Hepatocyte (in vitro differentiated cells): ENCODE results near the gene UROC1. TPM values are rescaled to one million over a fixed set of nuclear protein-coding genes. Genes with fewer than 3 reads are reported as not detected.

ENCODE experiments used
- DNase-seq: peaks from one replicate; pipeline ENCODE4 v3.0.0-alpha.2; 2016; ENCODE audit warnings: low spot score
- H2AFZ ChIP-seq: fragments of 200-600 bp; sonication (generic); 2 replicates; pipeline ENCODE4 v1.6.0; 2016; ENCODE audit warnings: antibody characterized with exemption, mild to moderate bottlenecking
- H3K27ac ChIP-seq: fragments of 200-600 bp; sonication (generic); 2 replicates; pipeline ENCODE4 v1.5.1; 2016; ENCODE audit warnings: mild to moderate bottlenecking
- H3K27me3 ChIP-seq: fragments of 200-600 bp; sonication (generic); 2 replicates; pipeline ENCODE4 v1.6.1; 2016
- H3K36me3 ChIP-seq: fragments of 200-600 bp; sonication (generic); replicated peaks from 2 replicates; pipeline ENCODE4 v1.5.1; 2016; ENCODE audit warnings: low read depth; ENCODE audit not compliant: insufficient read depth
- H3K4me1 ChIP-seq: fragments of 200-600 bp; sonication (generic); 2 replicates; pipeline ENCODE4 v1.5.1; 2016; ENCODE audit warnings: mild to moderate bottlenecking, moderate library complexity; ENCODE audit not compliant: insufficient read depth
- H3K4me2 ChIP-seq: fragments of 200-600 bp; sonication (generic); 2 replicates; pipeline ENCODE4 v1.6.0; 2016
- H3K4me3 ChIP-seq: fragments of 200-600 bp; sonication (generic); 2 replicates; pipeline ENCODE4 v1.5.1; 2016; ENCODE audit warnings: mild to moderate bottlenecking
- H3K79me2 ChIP-seq: fragments of 200-600 bp; sonication (generic); 2 replicates; pipeline ENCODE4 v1.6.0; 2017; ENCODE audit warnings: mild to moderate bottlenecking
- H3K9me2 ChIP-seq: fragments of 200-600 bp; sonication (generic); replicated peaks from 2 replicates; pipeline ENCODE4 v1.6.0; 2017; ENCODE audit warnings: mild to moderate bottlenecking; ENCODE audit not compliant: insufficient read depth
- H3K9me3 ChIP-seq: fragments of 200-600 bp; sonication (generic); 2 replicates; pipeline ENCODE4 v1.5.1; 2016; ENCODE audit warnings: low read depth, mild to moderate bottlenecking
- H4K20me1 ChIP-seq: fragments of 200-600 bp; sonication (generic); 2 replicates; pipeline ENCODE4 v1.6.0; 2016; ENCODE audit warnings: mild to moderate bottlenecking; ENCODE audit not compliant: insufficient read depth, poor library complexity, severe bottlenecking
- EZH2 ChIP-seq: fragments of 200-600 bp; sonication (generic); IDR thresholded peaks from 2 replicates; pipeline ENCODE4 v1.6.1; 2016; ENCODE audit warnings: antibody characterized with exemption, mild to moderate bottlenecking, borderline replicate concordance
- EZH2phosphoT487 ChIP-seq: fragments of 200-600 bp; sonication (generic); IDR thresholded peaks from one replicate; pipeline ENCODE4 v1.6.1; 2018; ENCODE audit warnings: antibody characterized with exemption, mild to moderate bottlenecking, low read depth, moderate library complexity; ENCODE audit not compliant: unreplicated experiment, severe bottlenecking
- WGBS: methylation state at CpG from one replicate; pipeline ENCODE4 v1.1.6; 2016; ENCODE audit warnings: low lambda C conversion rate; ENCODE audit errors: missing lambda C conversion rate; 5-methylcytosine and 5-hydroxymethylcytosine counted together
- polyA plus RNA-seq: library from polyadenylated mRNA; unstranded; fragments of >200 nt; fragmentation: Nextera tagmentation; extraction: Ambion mirVana; gene quantifications from 2 replicates; pipeline ENCODE4 v1.2.1, GENCODE V29; 2016
- total RNA-seq: library from RNA; depleted of rRNA; stranded (reverse); fragments of >200 nt; gene quantifications from 2 replicates; pipeline ENCODE4 v1.2.3, GENCODE V29; 2014
- TF ChIP-seq, protein P1 (sequence below): fragments of 200-600 bp; sonication (generic); IDR thresholded peaks from 2 replicates; pipeline ENCODE4 v1.5.1; 2016; ENCODE audit warnings: antibody characterized with exemption, mild to moderate bottlenecking; ENCODE audit not compliant: poor library complexity

UROC1 gene
- total and polyA plus RNA-seq, 2 experiments from 2014 or later: 2.3 to 4.2 TPM

DNA sequence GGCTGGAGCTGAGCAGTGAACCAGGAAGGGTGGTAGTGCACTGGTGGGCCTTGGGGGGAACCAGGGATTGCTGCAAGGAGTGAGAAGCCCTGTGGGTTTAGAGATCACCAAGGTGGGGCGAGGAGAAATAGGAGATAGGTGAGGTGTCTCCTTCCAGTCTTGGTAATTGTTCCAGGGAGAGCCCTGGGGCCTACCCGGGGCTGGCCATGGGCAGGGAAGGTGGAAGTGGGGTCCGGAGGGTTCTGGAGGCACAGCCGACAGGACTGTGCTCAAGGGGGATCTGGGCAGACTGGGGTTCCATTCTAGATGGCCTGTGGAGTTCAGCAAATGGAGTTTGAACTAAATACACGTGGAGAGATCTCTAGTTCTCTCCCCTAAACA is 10.8 kb upstream of the UROC1 start:
- peak overlapping the region; percentile 86 for H3K27ac ChIP-seq
- no peak for DNase-seq
- no peaks in the 10 kb centered on the region for H3K9me2 ChIP-seq
- no peaks in the 10 kb centered on the region for H3K36me3 ChIP-seq
- H3K4me3 ChIP-seq: no peak overlapping the region
- H3K4me2 ChIP-seq: no peak overlapping the region
- peaks cover 17% of the 10 kb centered on the region for H3K79me2 ChIP-seq
- H3K27me3 ChIP-seq: peaks cover 15% of the 10 kb centered on the region
- H3K4me1 ChIP-seq: peaks cover 44% of the 10 kb centered on the region
- TF ChIP-seq EZH2phosphoT487 (no peak), EZH2 (no peak)
- TF ChIP-seq, protein P1, sequence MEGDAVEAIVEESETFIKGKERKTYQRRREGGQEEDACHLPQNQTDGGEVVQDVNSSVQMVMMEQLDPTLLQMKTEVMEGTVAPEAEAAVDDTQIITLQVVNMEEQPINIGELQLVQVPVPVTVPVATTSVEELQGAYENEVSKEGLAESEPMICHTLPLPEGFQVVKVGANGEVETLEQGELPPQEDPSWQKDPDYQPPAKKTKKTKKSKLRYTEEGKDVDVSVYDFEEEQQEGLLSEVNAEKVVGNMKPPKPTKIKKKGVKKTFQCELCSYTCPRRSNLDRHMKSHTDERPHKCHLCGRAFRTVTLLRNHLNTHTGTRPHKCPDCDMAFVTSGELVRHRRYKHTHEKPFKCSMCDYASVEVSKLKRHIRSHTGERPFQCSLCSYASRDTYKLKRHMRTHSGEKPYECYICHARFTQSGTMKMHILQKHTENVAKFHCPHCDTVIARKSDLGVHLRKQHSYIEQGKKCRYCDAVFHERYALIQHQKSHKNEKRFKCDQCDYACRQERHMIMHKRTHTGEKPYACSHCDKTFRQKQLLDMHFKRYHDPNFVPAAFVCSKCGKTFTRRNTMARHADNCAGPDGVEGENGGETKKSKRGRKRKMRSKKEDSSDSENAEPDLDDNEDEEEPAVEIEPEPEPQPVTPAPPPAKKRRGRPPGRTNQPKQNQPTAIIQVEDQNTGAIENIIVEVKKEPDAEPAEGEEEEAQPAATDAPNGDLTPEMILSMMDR: no peak
- no peaks in the 10 kb centered on the region for H4K20me1 ChIP-seq
- H2AFZ ChIP-seq: no peak overlapping the region
- 70% methylated on average over 5 of the region's 5 CpGs for WGBS
- no peaks in the 10 kb centered on the region for H3K9me3 ChIP-seq

DNA sequence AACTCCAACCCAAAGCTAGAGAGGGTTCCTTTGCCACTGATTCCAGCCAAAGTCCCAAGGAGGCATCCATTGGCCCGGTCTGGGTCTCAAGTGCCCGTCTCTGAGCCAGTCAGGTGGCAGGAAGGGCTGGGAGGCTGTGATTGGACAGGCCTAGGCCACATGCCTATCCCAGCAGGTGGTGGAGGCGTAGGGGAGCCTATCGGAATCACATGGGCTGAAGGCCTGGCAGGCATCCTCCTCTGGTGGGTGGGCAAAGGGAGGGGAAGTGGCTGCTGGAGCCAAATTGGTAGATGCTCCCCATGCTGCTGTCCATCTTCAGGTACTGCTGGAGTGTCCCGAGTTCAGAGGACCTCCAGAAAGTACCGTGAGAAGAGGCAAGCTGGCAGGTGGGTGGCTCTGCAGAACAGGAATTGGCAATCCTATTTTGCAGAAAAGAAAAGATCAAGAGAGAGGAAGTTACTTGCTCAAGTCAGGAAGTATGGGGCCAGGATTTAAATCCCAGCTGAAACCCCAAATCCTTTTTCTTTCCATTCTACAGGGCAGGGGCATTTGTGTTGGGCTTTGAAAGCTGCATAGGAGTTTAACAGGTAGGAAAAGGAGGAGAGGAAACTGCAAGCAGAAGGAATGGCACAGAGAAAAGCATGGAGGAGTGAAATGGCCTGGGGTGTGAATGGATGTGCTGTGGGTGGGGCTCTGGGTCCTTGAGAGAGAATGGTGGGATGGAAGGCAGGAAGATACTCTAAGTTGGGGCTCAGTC is 10.1 kb upstream of the UROC1 start:
- H3K36me3 ChIP-seq: no peaks in the 10 kb centered on the region
- no peaks in the 10 kb centered on the region for H4K20me1 ChIP-seq
- DNase-seq: no peak
- no peak overlapping the region for H3K4me2 ChIP-seq
- WGBS: 76% methylated on average over 6 of the region's 6 CpGs
- no peaks in the 10 kb centered on the region for H3K9me2 ChIP-seq
- no peak for TF ChIP-seq EZH2
- H3K27me3 ChIP-seq: peaks cover 10% of the 10 kb centered on the region
- no peak overlapping the region for H2AFZ ChIP-seq
- peaks cover 48% of the 10 kb centered on the region for H3K4me1 ChIP-seq
- H3K79me2 ChIP-seq: peaks cover 13% of the 10 kb centered on the region
- no peak overlapping the region for H3K4me3 ChIP-seq
- H3K9me3 ChIP-seq: no peaks in the 10 kb centered on the region
- H3K27ac ChIP-seq: peak overlapping the region; percentile 86

DNA sequence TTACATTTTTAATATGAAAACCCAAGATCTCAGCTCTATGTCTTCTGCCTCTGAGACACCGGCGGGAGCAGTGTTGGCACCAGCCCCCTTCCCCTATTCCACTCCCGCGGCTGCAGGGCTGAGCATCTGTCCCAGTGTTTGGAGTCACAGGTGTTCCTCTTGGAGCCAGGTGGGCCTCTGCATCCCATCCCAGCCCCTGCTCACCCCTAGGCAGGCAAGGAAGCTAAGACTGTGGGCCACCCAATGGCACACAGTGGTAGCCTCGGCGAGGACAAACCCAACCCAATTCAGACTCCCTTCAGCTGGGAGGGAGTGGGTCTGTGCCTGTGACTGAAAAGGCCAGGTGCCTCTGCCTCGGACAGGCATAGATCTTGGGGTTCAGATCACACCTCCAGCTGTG is 9.4 kb upstream of the UROC1 start:
- H3K4me2 ChIP-seq: no peak overlapping the region
- no peaks in the 10 kb centered on the region for H3K9me3 ChIP-seq
- H3K36me3 ChIP-seq: no peaks in the 10 kb centered on the region
- no peak for DNase-seq
- H2AFZ ChIP-seq: no peak overlapping the region
- no peaks in the 10 kb centered on the region for H4K20me1 ChIP-seq
- WGBS: 82% methylated on average over 7 of the region's 7 CpGs
- no peak overlapping the region for H3K4me3 ChIP-seq
- TF ChIP-seq, protein P1: no peak
- no peak for TF ChIP-seq EZH2
- TF ChIP-seq EZH2phosphoT487: no peak
- peaks cover 10% of the 10 kb centered on the region for H3K27me3 ChIP-seq
- H3K79me2 ChIP-seq: peaks cover 9% of the 10 kb centered on the region
- no peak overlapping the region for H3K27ac ChIP-seq
- H3K9me2 ChIP-seq: no peaks in the 10 kb centered on the region
- H3K4me1 ChIP-seq: peaks cover 48% of the 10 kb centered on the region

DNA sequence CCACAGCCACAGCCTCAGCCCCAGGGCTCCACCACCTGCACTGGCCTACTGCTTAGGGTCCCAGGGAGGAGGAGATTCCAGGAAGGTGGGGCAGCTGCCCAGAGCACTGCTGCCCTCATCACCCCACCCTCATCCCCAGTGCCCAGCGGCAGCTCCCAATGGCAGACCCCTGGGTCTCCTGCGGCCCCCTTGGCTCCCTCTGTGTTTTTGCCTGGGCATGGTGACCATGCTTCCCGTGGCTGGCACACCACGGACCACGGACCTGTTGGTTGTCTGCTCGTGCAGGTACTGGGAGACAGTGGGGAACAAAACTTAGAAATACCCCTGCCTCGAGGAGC is 9.1 kb upstream of the UROC1 start:
- Histone ChIP-seq H3K4me3 (no peak overlapping the region), H3K4me2 (no peak overlapping the region), H3K36me3 (no peaks in the 10 kb centered on the region), H3K9me2 (no peaks in the 10 kb centered on the region), H4K20me1 (no peaks in the 10 kb centered on the region), H3K4me1 (peaks cover 48% of the 10 kb centered on the region), H3K9me3 (no peaks in the 10 kb centered on the region), H3K27ac (no peak overlapping the region), H3K79me2 (peaks cover 5% of the 10 kb centered on the region), H2AFZ (no peak overlapping the region), H3K27me3 (peaks cover 10% of the 10 kb centered on the region)
- TF ChIP-seq, protein P1: no peak
- TF ChIP-seq EZH2: no peak
- TF ChIP-seq EZH2phosphoT487: no peak
- WGBS: 94% methylated on average over 6 of the region's 7 CpGs
- DNase-seq: no peak
